ENCODE results near the gene TCF7L2.
"Not testable (repeated sequence)": the region's sequence is repeated elsewhere in the genome, so short reads cannot be mapped to it uniquely, and the experiment has no call there.

The TCF7L2 gene

GRCh38 chr10:113047963-113048781, 98.1 kb downstream of the TCF7L2 start:
- no peak for ATAC-seq

DNA sequence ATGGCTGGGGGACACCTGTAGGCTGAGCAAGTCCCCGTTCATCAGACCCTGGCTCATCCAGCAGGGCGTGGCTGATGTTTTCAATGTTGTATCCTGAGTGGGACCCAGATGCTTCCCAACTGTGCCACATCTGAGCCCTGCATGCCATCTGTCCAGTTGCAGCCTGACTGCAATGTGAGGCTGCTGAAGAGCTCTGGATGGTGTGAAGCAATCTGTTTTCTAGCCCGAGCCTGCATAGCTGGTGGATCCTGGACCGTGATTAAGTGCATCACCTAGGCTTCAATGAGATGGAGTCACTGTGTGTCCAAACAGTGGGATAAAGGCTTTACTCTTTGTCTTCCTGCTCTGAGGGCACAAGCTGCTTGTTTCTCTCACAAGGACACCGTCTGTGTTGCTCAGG, 99.8 kb downstream of the TCF7L2 start:
- no peak for ATAC-seq

DNA sequence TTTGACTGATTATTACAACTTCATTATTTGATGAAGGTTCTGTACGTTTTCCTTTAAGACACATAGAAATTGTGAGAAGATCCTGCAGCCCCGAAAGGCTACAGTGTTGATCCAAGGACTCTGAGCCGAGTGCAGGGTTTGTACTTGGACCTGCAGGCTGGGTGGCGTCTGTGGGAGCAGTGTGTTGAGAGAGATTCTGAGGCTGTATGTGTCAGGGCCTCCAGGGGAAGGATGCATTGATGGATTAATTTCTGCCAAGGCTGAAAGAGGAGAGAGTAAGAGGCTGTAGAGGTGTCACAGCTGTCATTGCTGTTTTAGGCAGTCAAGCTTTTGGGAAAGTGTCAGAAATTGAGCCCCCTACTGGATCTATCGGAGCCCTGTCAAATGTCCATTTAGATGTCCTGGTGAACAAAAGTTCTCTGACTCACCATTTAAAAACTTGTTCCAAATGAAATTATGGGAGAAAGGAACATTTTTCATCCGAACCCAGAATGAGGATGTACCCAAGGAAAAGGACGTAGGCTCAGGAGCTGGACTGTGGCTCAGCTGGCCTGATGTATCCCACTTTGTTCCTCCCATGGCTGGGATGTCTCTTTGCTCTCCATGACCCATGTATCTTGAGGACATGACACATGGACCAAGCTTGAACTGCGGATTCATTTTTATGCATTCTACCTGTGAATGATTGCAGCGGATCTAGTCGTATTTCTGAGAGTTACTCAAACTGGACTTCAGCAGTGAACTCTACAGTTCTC, 102.2 kb downstream of the TCF7L2 start:
- no peak for ATAC-seq

- ATAC-seq = no peak
Measured at GRCh38 chr10:113053091-113053490, 103.0 kb downstream of the TCF7L2 start.

GRCh38 chr10:113053881-113054280, 103.8 kb downstream of the TCF7L2 start:
- no peak for ATAC-seq

DNA sequence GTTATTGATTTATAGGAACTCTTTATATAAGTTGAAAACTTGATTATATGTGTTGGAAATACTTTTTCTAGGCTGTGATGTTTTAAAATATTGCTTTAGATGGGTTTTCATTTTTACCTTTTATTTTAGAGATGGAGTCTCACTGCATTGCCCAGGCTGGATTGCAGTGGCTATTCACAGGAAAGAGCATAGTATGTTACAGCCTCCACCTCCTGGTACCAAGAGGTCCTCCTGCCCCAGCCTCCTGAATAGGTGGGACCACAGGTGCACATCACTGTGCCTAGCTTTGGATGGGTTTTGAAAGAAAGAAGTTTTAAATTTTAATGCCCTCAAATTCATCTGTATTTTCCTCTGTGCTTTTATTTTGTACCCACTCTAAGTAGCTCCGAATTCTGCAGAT, 105.4 kb downstream of the TCF7L2 start:
- ATAC-seq = no peak

DNA sequence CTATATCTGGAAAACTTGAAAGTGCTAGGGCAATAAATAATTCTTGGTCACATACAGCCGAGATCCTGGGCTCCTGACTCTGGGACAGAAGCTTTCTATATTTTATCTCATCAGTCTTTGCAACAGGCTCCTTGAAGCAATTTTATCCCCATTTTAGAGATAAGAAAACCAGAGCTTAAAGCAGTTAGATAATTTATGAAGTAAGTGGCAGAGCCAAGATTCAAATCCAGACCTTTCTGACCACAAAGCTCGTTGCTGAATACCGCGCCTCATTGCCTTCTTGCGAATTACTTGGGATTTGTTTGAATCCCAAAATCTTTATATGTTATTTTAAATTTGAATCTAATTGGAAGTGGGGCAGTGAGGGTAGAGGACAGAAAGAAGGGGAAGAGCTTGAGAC, 106.0 kb downstream of the TCF7L2 start:
- no peak for ATAC-seq

DNA sequence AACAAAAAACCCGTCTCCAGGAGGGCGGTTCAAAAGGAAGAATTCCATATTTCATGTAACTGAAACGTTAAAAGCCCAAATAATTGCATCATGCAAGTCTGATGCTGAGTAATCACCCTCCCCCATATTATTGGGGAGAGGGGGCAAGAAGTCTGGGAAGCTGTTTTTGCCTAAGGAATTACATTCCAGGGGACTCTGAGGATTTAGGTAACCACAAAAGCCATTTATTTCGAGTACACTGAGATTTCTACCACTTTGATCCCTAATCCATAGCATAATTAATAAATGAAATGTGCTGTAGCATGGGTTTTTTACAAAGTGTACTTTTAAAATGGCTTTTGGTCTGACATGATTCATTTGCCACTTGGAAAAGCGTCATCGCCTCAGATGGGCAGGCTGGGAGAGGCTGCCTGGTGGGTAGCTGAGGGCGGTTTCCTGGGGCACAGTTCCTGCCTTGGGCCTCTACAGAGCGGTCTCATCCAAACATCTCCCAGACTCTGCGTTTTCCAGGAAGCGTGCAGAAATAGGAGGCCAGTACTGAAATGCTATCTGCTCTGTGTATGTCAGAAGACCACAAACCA, 106.5 kb downstream of the TCF7L2 start:
- ATAC-seq = no peak

DNA sequence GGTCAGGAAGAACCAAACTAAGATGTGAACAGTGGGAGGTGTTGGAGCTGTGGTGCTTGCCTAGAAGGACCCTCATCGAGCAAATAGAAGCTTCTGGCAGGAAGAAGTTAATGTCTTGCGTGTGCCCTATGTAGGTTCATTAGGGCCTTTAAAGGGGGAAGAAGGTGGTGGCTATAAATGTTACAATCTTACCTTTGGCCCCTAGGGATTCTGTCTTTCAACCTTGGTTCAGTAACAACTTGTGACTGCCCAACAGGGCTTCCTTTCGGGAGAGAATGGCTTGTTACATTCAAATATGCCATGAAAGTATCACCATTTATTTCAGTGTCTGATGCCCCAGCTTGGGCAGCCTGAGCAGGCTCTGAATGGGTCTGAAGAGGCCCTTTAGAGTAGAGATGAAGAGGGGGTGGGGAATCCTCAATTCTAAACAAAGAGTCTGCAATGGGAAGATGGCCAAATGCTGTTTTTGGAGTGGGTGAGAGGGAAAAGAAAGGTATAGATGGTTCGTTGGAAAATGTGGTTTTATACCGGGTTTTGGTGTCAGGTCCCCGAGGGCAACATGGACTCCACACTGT, 108.0 kb downstream of the TCF7L2 start:
- ATAC-seq = no peak

DNA sequence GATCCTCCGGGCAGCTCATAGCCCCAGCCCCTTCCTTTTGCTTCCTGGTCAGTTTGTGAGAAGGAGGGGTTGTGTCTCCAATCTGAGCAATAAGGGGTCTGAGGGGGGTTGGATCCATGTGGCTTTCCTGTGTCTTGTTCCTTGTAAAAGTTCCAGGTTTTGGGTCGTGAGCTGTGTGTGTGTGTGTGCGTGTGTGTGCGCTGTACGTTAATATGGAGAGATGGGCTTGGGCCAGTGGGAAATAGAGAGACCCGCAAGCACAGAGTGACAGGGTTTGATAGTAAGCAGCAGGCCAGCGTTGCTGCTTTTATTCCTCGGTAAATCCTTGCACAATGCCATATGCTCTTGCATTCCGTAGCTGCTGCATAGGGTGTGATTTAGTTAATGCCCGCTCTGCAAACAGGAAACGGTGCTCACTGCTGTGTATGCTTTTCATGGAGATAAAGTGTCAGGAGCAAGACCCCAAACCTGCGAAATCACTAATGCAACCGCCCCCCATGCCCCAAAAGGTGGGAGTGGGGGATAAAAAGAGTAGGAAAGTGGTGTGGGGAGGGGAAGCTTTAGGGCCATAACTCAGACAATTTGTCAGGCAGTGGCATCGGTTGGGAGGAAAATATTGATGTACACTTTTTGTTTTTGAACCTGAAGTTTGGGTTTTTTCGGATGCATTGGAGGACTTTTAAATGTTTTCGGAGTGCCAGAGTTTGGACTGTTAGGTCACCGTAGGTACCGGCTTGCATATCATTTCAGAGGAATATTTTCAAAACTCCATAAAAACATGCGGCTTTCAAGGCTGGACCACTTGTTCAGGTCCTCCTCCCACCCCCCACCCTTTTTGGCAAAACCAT, 108.7 kb downstream of the TCF7L2 start:
- ATAC-seq = no peak

- no peak for ATAC-seq
Measured at GRCh38 chr10:113059371-113059780, 109.3 kb downstream of the TCF7L2 start.

DNA sequence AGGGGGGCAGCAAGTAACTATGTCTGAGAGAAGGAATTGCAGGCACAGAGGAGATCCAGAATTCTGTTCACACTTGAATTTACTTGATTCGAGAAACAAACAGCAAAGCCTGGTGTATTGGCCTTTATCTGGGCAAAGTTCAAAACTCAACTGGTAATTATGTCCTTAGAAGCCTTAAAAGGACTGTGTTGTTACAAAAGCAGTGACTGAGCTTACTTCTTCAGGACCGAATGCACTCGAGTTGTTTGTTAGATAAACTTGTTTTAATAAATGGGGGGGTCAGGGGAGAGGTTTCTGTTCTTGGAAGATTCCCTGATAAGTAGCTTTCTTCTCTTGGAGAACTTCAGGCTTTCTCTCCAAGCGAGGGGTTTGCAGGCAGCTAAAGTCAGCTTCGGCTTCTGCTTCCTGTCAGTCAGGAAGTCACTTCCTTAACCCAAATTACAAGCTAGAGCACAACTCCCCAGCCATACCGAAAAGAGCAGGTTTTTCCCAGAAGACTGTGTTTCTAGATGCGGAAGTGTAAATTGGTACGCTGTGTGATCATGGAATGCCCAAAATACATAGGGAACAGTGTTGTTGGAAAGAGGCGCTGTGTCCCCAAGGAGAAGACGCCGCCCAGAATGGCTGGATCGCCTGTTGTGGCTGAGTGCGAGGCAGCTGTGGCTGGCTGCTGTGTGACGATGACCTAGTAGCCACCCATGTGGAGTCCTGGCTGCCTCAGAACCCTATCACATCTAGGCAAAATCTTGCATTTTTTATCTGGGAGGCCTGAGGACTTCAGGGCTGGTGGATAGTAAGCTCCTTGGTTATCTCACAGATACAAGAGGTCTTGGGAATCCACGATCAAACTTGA, 110.4 kb downstream of the TCF7L2 start:
- ATAC-seq = no peak

DNA sequence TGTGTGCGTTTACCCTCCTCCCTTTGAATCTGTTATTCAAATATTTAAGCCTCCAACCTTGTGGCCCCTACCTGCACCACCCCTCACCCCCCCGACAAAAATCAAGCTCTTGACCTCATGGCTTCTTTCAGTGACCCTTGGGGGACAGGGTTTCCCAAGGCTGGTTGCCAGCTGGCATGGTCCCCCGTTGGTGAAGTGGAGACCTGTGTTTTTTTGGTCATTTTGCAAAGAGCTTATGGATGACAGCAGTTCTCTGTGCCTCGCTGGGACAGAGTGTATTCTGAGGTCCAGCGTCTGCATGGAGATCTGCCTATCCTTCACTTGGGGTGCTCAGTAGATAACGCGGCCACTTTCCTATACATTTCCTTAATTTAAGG, 111.0 kb downstream of the TCF7L2 start:
- ATAC-seq = no peak

GRCh38 chr10:113061557-113061956, 111.5 kb downstream of the TCF7L2 start:
- no peak for ATAC-seq

- no peak for ATAC-seq
Measured at GRCh38 chr10:113063043-113063967, 113.3 kb downstream of the TCF7L2 start.

GRCh38 chr10:113064039-113064438, 114.0 kb downstream of the TCF7L2 start:
- ATAC-seq = no peak

- ATAC-seq = not testable (repeated sequence)
Measured at GRCh38 chr10:113066120-113066519, 116.1 kb downstream of the TCF7L2 start.

GRCh38 chr10:113066561-113067312, 116.7 kb downstream of the TCF7L2 start:
- ATAC-seq = no peak

- no peak for ATAC-seq
Measured at GRCh38 chr10:113067501-113067900, 117.5 kb downstream of the TCF7L2 start.

Data from activated CD4-positive, CD25-positive, alpha-beta regulatory T cell treated with anti-CD3 and anti-CD28 coated beads, Interleukin-2, amount 50 U/mL, for 24 hours (primary cell).